ENCODE measurements around the gene ZNF700.
"Not testable (repeated sequence)": the region's sequence is repeated elsewhere in the genome, so short reads cannot be mapped to it uniquely, and the experiment has no call there.

DNA sequence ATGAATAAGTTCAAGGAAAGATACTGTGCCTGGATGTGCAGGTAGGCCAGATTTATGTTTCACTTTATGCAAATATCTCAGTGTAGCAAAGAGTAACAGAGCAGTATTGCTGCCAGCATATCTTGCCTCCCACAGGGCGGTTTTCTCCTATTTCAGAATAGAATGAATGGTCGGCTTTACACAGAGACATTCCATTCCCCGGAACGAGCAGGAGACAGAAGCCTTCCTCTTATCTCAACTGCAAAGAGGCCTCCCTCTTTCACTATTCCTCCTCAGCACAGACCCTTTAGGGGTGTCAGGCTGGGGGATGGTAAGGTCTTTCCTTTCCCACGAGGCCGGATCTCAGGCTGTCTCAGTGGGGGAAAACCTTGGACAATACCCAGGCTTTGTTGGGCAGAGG, 35.0 kb upstream of the ZNF700 start:
- TF ChIP-seq, protein P1, sequence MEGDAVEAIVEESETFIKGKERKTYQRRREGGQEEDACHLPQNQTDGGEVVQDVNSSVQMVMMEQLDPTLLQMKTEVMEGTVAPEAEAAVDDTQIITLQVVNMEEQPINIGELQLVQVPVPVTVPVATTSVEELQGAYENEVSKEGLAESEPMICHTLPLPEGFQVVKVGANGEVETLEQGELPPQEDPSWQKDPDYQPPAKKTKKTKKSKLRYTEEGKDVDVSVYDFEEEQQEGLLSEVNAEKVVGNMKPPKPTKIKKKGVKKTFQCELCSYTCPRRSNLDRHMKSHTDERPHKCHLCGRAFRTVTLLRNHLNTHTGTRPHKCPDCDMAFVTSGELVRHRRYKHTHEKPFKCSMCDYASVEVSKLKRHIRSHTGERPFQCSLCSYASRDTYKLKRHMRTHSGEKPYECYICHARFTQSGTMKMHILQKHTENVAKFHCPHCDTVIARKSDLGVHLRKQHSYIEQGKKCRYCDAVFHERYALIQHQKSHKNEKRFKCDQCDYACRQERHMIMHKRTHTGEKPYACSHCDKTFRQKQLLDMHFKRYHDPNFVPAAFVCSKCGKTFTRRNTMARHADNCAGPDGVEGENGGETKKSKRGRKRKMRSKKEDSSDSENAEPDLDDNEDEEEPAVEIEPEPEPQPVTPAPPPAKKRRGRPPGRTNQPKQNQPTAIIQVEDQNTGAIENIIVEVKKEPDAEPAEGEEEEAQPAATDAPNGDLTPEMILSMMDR (IDR thresholded peaks at IDR 0.05), result not testable (repeated sequence)
- TF ChIP-seq POLR2A (IDR thresholded peaks at IDR 0.05), result not testable (repeated sequence)
